HG03139 (cell line): ENCODE data around the gene BAG1.

Source experiments
- ATAC-seq: cut with Tn5 transposase; IDR thresholded peaks from one replicate; pipeline ENCODE4 v1.9.1; 2021; ENCODE audit not compliant: unreplicated experiment

Gene BAG1

DNA sequence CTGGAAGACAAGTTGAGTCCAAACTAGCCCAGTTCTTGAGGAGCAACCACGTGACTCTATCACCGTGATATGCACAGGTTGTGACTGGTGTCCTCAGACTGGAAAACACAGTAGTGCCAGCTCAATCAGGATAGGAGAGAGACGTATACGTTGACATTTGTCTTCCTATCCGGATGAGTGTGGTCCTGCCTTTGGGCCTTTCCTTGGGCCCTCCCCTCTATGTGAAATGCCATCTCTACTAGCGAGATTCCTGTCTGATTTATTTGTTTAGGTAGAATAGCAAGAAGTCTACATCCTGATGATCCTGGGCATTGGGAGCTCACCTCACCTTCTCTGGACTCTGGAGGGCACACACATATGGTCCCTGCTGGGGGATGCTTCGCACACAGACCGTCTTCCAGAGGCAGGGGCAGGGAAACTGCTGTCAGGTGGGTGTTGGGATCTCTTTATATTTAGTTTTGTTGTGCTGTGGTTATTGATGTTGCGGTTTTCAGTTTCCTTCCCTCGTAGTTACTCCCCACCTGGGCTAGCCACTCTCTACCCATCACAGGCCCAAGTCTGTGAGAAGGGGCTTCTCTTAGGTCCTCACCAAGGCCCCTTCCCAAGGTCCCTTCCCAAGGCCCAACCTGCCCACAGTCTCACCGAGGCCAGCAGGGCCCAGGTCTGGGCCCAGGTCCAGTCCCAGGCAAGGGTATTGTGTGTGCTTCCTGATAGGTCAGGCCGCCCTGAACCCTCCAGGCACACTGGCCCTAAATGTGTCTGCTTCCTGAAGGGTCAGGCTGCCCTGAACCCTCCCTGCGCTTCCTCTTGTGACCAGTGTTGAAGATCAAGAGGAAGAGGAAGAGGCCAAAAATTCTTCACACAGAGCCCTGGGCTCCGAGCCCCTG is 43.6 kb downstream of the BAG1 start:
- ATAC-seq: no peak

- ATAC-seq: no peak
Measured at GRCh38 chr9:33211695-33212393, 52.7 kb downstream of the BAG1 start.

DNA sequence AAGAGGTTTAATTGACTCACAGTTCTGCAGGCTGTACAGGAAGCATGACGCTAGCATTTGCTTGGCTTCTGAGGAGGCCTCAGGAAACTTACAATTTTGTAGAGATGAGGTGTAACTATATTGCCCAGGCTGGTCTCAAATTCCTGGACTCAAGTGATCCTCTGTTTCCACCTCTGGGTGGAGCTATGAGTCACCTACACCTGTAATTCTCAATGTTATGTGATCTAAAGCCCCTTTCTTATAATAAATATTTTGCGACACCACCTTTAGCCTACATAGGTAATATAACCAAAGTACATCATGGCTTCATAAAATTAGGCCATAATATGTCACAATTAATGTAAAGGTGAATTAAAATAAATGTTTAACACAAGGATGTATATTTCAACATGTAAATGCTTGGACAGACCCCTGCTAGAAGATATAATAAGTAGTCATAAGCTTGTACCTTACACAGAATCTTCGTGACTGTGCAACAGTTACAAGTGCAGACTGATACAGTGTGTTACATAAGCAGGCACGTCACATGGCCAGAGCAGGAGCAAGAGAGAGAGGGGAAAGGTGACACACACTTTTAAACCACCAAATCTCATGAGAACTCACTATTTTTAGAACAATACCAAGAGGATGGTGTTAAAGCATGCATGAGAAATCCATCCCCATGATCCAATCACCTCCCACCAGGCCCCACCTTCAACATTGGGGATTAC is 54.3 kb downstream of the BAG1 start:
- ATAC-seq: no peak

- ATAC-seq: no peak
Measured at GRCh38 chr9:33209394-33209793, 55.1 kb downstream of the BAG1 start.

GRCh38 chr9:33202552-33203201 is 61.8 kb downstream of the BAG1 start:
- peak; percentile 98 for ATAC-seq
